OCI-LY7 (cell line): ENCODE results near the gene WDFY4.

Experiments
- EZH2phosphoT487 ChIP-seq: fragments of 200-600 bp; sonication (generic); IDR thresholded peaks from 2 replicates; pipeline ENCODE4 v1.6.1; 2018; ENCODE audit warnings: low read depth, borderline replicate concordance, mild to moderate bottlenecking, mixed run types, antibody characterized with exemption, low read length, moderate library complexity, mixed read lengths
- TF ChIP-seq, protein P1 (sequence below): fragments of 200-600 bp; sonication (generic); conservative IDR thresholded peaks from 2 replicates; pipeline ENCODE4 v1.5.1; 2014; ENCODE audit warnings: mild to moderate bottlenecking, antibody characterized with exemption, low read length, moderate library complexity, mixed read lengths

DNA sequence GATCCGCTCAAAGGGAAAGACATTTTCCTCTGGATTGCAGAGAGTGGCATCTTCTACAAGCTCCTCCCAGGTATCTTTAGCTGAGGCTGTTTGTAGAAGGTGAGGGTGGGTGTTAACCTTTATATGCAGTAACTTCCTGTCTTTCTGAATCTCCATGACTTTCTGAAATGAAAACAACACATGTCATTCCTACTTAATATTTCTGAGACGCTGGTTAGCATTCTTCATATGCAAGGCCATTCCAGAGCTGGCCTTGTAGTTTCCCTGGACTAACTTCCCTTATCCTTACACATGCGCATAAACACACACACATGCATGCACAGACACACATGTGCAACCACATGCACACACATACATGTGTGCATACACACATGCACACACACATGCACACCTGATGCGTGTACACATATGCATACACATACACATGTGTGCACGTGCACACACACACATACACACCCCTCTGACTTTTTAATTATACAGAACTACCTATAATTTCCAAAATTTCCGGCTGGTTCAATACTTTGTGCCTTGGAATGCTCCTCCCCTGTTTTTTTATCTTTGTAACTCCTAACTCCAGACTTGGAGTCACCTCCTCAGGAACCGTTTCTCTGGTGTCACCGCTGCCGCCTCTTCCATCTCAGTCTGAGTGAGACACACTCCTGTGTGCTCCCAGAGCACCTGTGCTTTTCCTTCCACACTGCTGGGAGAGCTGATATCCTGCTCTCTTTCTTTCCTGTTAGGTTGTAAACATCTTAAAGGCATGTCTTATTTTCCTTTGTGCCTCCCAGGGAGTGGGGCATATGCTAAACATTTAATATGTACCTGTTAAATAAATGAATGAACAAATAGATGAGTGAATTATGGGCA is 199.7 kb downstream of the WDFY4 start:
- TF ChIP-seq, protein P1, sequence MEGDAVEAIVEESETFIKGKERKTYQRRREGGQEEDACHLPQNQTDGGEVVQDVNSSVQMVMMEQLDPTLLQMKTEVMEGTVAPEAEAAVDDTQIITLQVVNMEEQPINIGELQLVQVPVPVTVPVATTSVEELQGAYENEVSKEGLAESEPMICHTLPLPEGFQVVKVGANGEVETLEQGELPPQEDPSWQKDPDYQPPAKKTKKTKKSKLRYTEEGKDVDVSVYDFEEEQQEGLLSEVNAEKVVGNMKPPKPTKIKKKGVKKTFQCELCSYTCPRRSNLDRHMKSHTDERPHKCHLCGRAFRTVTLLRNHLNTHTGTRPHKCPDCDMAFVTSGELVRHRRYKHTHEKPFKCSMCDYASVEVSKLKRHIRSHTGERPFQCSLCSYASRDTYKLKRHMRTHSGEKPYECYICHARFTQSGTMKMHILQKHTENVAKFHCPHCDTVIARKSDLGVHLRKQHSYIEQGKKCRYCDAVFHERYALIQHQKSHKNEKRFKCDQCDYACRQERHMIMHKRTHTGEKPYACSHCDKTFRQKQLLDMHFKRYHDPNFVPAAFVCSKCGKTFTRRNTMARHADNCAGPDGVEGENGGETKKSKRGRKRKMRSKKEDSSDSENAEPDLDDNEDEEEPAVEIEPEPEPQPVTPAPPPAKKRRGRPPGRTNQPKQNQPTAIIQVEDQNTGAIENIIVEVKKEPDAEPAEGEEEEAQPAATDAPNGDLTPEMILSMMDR = no peak
- TF ChIP-seq EZH2phosphoT487 = no peak
